Loucy (cell line): Measurements from ENCODE around the gene METAP1D.
A peak's percentile ranks its signal among the peaks of the same experiment; 100 is the strongest.

ENCODE experiments used
- H2AFZ ChIP-seq: fragments of 200-600 bp; sonication (generic); 2 replicates; pipeline ENCODE4 v1.6.0; 2016; ENCODE audit warnings: antibody characterized with exemption, mild to moderate bottlenecking, low read length, moderate library complexity
- H3F3A ChIP-seq: fragments of 200-600 bp; 2 replicates; pipeline ENCODE4 v1.6.0; 2016; ENCODE audit warnings: antibody characterized with exemption, low read depth, mild to moderate bottlenecking
- H3K27me3 ChIP-seq: fragments of 200-600 bp; sonication (generic); 2 replicates; pipeline ENCODE4 v1.6.1; 2014; ENCODE audit warnings: low read length, mild to moderate bottlenecking; ENCODE audit not compliant: insufficient read depth, poor library complexity, severe bottlenecking
- H3K36me3 ChIP-seq: fragments of 200-600 bp; sonication (generic); 2 replicates; pipeline ENCODE4 v1.6.1; 2016; ENCODE audit warnings: low read length; ENCODE audit not compliant: insufficient read depth
- H3K4me1 ChIP-seq: fragments of 200-600 bp; sonication (generic); 2 replicates; pipeline ENCODE4 v1.5.1; 2014; ENCODE audit warnings: low read length, mild to moderate bottlenecking; ENCODE audit not compliant: insufficient read depth, poor library complexity, severe bottlenecking
- H3K4me2 ChIP-seq: fragments of 200-600 bp; sonication (generic); 2 replicates; pipeline ENCODE4 v1.6.0; 2014; ENCODE audit warnings: antibody characterized with exemption, low read length, low read depth, mild to moderate bottlenecking; ENCODE audit not compliant: poor library complexity, severe bottlenecking
- H3K4me3 ChIP-seq: fragments of 200-600 bp; sonication (generic); 2 replicates; pipeline ENCODE4 v1.5.1; 2014; ENCODE audit warnings: low read length, mild to moderate bottlenecking, mixed read lengths; ENCODE audit not compliant: poor library complexity, severe bottlenecking
- H3K79me2 ChIP-seq: fragments of 200-600 bp; sonication (generic); 2 replicates; pipeline ENCODE4 v1.6.1; 2014; ENCODE audit warnings: low read length; ENCODE audit not compliant: insufficient read depth
- H3K9ac ChIP-seq: fragments of 200-600 bp; sonication (generic); 2 replicates; pipeline ENCODE4 v1.6.0; 2014; ENCODE audit warnings: mild to moderate bottlenecking, low read depth, low read length, moderate library complexity; ENCODE audit not compliant: poor library complexity, severe bottlenecking
- H3K9me2 ChIP-seq: fragments of 200-600 bp; sonication (generic); replicated peaks from 2 replicates; pipeline ENCODE4 v1.6.1; 2016; ENCODE audit warnings: low read depth, low read length, mixed read lengths
- H3K9me3 ChIP-seq: fragments of 200-600 bp; sonication (generic); 2 replicates; pipeline ENCODE4 v1.6.1; 2014; ENCODE audit warnings: mild to moderate bottlenecking, antibody characterized with exemption, low read length, low read depth; ENCODE audit not compliant: insufficient read depth
- H4K20me1 ChIP-seq: fragments of 200-600 bp; sonication (generic); 2 replicates; pipeline ENCODE4 v1.6.0; 2014; ENCODE audit warnings: antibody characterized with exemption, low read length, mild to moderate bottlenecking; ENCODE audit not compliant: insufficient read depth, poor library complexity, severe bottlenecking
- CTCF ChIP-seq: fragments of 200-600 bp; sonication (generic); conservative IDR thresholded peaks from 2 replicates; pipeline ENCODE4 v1.5.1; 2014; ENCODE audit warnings: mild to moderate bottlenecking, antibody characterized with exemption, low read length
- EZH2phosphoT487 ChIP-seq: fragments of 200-600 bp; IDR thresholded peaks from 2 replicates; pipeline ENCODE4 v1.6.1; 2018; ENCODE audit warnings: antibody characterized with exemption, mild to moderate bottlenecking, moderate library complexity, borderline replicate concordance

Gene METAP1D

GRCh38 chr2:172100935-172101820 lies 101.4 kb downstream of the METAP1D start:
- Histone ChIP-seq H3K9ac (no peak overlapping the region), H3K4me1 (peaks cover 17% of the 10 kb centered on the region), H3K36me3 (no peaks in the 10 kb centered on the region)

GRCh38 chr2:172101821-172102390 lies 102.2 kb downstream of the METAP1D start:
- Histone ChIP-seq H3K36me3 (no peaks in the 10 kb centered on the region), H3K9me3 (no peaks in the 10 kb centered on the region), H3K27me3 (no peaks in the 10 kb centered on the region), H3K9ac (no peak overlapping the region), H2AFZ (no peak overlapping the region; the same call in 1 of the 2 replicates), H4K20me1 (no peaks in the 10 kb centered on the region), H3K4me3 (peak overlapping the region; percentile 74), H3K4me1 (peaks cover 16% of the 10 kb centered on the region), H3K4me2 (peak overlapping the region; percentile 92), H3K9me2 (no peaks in the 10 kb centered on the region), H3F3A (no peaks in the 10 kb centered on the region), H3K79me2 (no peaks in the 10 kb centered on the region)
- TF ChIP-seq CTCF (no peak), EZH2phosphoT487 (no peak)

More at GRCh38 chr2:172100935-172101820, 101.4 kb downstream of the METAP1D start:
- Histone ChIP-seq H3F3A (no peaks in the 10 kb centered on the region), H3K4me2 (no peak overlapping the region), H3K9me3 (no peaks in the 10 kb centered on the region), H3K79me2 (no peaks in the 10 kb centered on the region), H3K27me3 (no peaks in the 10 kb centered on the region), H2AFZ (no peak overlapping the region), H3K9me2 (no peaks in the 10 kb centered on the region), H3K4me3 (no peak overlapping the region), H4K20me1 (no peaks in the 10 kb centered on the region)
- no peak for TF ChIP-seq CTCF

GRCh38 chr2:172102391-172103359 lies 102.9 kb downstream of the METAP1D start, which contains the start of gene DLX2:
Gene DLX2, minus strand, starts transcription at chr2:172102900. Its CDS starts 362 bp downstream, at chr2:172102538.
- H3K36me3 ChIP-seq = no peaks in the 10 kb centered on the region
- H3K4me2 ChIP-seq = peak within 1 kb of the TSS; percentile 92
- peak within 1 kb of the TSS; percentile 59 for H2AFZ ChIP-seq
- H3K9ac ChIP-seq = peak within 1 kb of the TSS; percentile 2
- peaks cover 15% of the 10 kb centered on the region for H3K4me1 ChIP-seq
- H3K9me3 ChIP-seq = no peaks in the 10 kb centered on the region
- H3K79me2 ChIP-seq = no peaks in the 10 kb centered on the region
- H3K27me3 ChIP-seq = no peaks in the 10 kb centered on the region
- peak within 1 kb of the TSS; percentile 74 for H3K4me3 ChIP-seq
- no peaks in the 10 kb centered on the region for H3K9me2 ChIP-seq
- H4K20me1 ChIP-seq = no peaks in the 10 kb centered on the region
- TF ChIP-seq EZH2phosphoT487 = no peak
- no peak for TF ChIP-seq CTCF
- H3F3A ChIP-seq = no peaks in the 10 kb centered on the region
